ENCODE results near the gene SPECC1L.

Gene SPECC1L

DNA sequence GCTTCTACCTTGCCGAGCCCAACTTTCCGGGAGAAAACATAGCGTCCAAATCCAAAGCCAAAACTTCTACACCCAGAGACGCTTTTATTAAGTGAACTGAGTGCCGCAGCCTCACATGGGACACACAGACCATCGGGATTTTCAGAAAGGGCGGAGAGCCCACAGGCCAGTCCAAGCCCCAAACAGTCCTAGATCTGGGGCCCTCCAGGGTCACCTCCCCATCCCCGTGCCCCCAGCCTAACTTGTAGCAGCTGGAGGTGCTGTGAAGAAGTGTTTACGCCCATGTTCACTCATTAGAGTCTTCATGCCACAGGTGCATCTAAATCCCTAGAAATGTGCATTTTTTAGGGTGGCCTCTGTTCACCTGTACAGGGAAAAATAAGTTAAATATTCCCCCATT lies 142.6 kb downstream of the SPECC1L start:
- no peak for DNase-seq (ENCODE audit: low read depth in 1 of 2, low spot score in 1 of 2)

GRCh38 chr22:24413736-24414385 lies 143.2 kb downstream of the SPECC1L start:
- no peak for DNase-seq (ENCODE audit: low read depth in 1 of 2, low spot score in 1 of 2)
- Histone ChIP-seq H3K27ac (replicated peaks) (no peak overlapping the region), H3K4me3 (replicated peaks; ENCODE audit: insufficient read depth, low read length) (no peak overlapping the region), H3K27me3 (ENCODE audit: insufficient read depth, poor library complexity, severe bottlenecking) (no peaks in the 10 kb centered on the region)
- no peak for TF ChIP-seq SPI1 (IDR thresholded peaks at IDR 0.05; ENCODE audit: borderline replicate concordance, low read depth)
- TF ChIP-seq POLR2AphosphoS5 (IDR thresholded peaks at IDR 0.05; ENCODE audit: low read depth): no peak
- TF ChIP-seq GABPA (IDR thresholded peaks at IDR 0.05; ENCODE audit: low read depth): no peak
- no peak for TF ChIP-seq REST (IDR thresholded peaks at IDR 0.05; ENCODE audit: insufficient replicate concordance, low read depth)
- TF ChIP-seq CTCF (IDR thresholded peaks at IDR 0.05; ENCODE audit: insufficient read depth, low read length): no peak

More for the DNA sequence above, 142.6 kb downstream of the SPECC1L start:
- TF ChIP-seq CTCF (IDR thresholded peaks at IDR 0.05; ENCODE audit: insufficient read depth, low read length): no peak
- no peak for TF ChIP-seq POLR2AphosphoS5 (IDR thresholded peaks at IDR 0.05; ENCODE audit: low read depth)
- no peak for TF ChIP-seq REST (IDR thresholded peaks at IDR 0.05; ENCODE audit: insufficient replicate concordance, low read depth)
- TF ChIP-seq SPI1 (IDR thresholded peaks at IDR 0.05; ENCODE audit: borderline replicate concordance, low read depth): no peak
- TF ChIP-seq GABPA (IDR thresholded peaks at IDR 0.05; ENCODE audit: low read depth): no peak
- Histone ChIP-seq H3K4me3 (replicated peaks; ENCODE audit: insufficient read depth, low read length) (no peak overlapping the region), H3K27ac (replicated peaks) (no peak overlapping the region), H3K27me3 (ENCODE audit: insufficient read depth, poor library complexity, severe bottlenecking) (no peaks in the 10 kb centered on the region)

- Histone ChIP-seq H3K27me3 (ENCODE audit: insufficient read depth, poor library complexity, severe bottlenecking) (no peaks in the 10 kb centered on the region), H3K4me3 (replicated peaks; ENCODE audit: insufficient read depth, low read length) (no peak overlapping the region), H3K27ac (replicated peaks) (no peak overlapping the region)
- DNase-seq (ENCODE audit: low read depth in 1 of 2, low spot score in 1 of 2): no peak
- TF ChIP-seq POLR2AphosphoS5 (IDR thresholded peaks at IDR 0.05; ENCODE audit: low read depth) (no peak), REST (IDR thresholded peaks at IDR 0.05; ENCODE audit: insufficient replicate concordance, low read depth) (no peak), CTCF (IDR thresholded peaks at IDR 0.05; ENCODE audit: insufficient read depth, low read length) (no peak)
These were observed 143.9 kb downstream of the SPECC1L start for GRCh38 chr22:24414523-24414922.
